Femur (tissue), 1 donor: ENCODE measurements around the gene PRM2.
"Not testable (repeated sequence)": the region's sequence is repeated elsewhere in the genome, so short reads cannot be mapped to it uniquely, and the experiment has no call there.

ENCODE experiments used
- DNase-seq: peaks from one replicate; pipeline ENCODE4 v3.0.0-alpha.2; 2017

PRM2 gene

GRCh38 chr16:11306997-11307638 lies 30.8 kb upstream of the PRM2 start:
- no peak for DNase-seq

GRCh38 chr16:11306381-11306780 lies 30.1 kb upstream of the PRM2 start:
- DNase-seq = no peak

GRCh38 chr16:11303405-11304138 lies 27.3 kb upstream of the PRM2 start:
- no peak for DNase-seq

GRCh38 chr16:11302977-11303376 lies 26.7 kb upstream of the PRM2 start:
- no peak for DNase-seq

DNA sequence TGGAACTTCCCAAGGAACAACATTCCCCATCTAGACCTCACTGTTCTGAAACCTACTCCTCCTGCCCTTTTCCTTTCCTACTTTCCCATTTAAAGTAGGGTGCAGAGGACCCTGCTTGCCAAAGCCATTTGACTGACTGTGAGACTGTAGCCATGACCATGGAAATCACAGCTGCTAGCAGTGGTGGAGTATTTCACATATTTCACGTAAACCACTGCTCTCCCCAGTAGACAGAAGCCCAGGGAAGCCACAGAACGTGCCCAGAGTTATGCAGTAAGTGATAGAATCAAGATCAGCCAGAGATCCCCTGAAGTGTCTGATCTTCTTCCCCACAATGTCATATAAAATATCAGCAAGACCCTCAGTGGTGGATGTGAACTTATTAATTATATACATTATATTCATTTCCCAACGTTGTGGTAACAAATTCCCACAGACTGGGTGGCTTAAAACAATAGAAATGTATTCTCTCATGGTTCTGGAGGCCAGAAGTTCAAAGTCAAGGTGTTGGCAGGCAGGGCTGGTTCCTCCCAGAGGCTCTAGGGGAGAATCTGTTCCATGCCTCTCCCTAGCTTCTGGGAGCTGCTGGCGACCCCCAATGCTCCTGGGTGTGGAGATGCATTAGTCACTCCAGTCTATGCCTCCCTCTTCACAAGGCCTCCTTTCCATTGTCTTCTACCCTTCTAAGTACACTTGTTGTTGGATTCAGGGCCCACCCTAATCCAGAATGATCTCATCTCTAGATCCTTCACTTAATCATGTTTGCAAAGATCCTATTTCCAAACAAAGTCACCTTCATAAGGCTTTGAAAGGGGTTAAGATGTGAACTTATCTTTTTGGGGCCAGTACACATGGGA lies 25.6 kb upstream of the PRM2 start:
- no peak for DNase-seq

GRCh38 chr16:11300560-11300892 lies 24.2 kb upstream of the PRM2 start:
- no peak for DNase-seq

GRCh38 chr16:11299865-11300559 lies 23.7 kb upstream of the PRM2 start:
- DNase-seq = no peak

GRCh38 chr16:11298950-11299547 lies 22.8 kb upstream of the PRM2 start:
- DNase-seq = not testable (repeated sequence)

GRCh38 chr16:11298143-11298900 lies 22.0 kb upstream of the PRM2 start:
- no peak for DNase-seq

DNA sequence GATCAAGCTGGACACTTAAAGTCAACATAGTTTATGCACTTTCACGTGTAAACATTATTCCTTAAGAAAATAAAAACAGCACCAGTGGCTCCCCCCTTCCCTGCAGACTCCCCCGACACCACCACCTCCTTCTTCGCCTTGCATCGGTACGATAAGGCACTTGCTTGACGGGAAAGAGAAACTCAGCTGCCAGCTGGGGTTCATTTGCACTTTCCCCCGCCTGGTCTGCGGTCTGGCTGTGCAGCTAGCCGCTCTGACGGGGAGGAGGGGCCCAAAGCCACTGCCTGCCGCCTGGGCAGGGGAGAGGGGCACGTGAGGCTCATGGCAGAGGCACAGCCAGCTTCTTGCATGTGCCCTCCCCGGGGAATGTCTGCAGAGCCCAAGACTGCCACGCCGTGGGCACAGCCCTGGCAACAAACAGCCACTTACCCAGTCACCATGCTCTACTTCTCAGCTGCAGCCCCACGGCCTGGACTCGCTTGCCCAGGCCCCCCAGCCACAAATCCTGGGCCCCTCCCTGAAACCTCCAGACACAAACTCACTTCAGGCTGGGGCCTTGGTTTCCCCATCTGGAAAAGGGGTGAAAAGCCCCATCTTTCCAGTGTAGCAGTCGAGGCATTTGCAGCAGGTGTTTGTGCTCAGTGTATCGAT lies 21.3 kb upstream of the PRM2 start:
- DNase-seq = peak; percentile 86

- no peak for DNase-seq
Measured at GRCh38 chr16:11296706-11297491, 20.6 kb upstream of the PRM2 start.

GRCh38 chr16:11296351-11296705 lies 20.0 kb upstream of the PRM2 start:
- no peak for DNase-seq

DNA sequence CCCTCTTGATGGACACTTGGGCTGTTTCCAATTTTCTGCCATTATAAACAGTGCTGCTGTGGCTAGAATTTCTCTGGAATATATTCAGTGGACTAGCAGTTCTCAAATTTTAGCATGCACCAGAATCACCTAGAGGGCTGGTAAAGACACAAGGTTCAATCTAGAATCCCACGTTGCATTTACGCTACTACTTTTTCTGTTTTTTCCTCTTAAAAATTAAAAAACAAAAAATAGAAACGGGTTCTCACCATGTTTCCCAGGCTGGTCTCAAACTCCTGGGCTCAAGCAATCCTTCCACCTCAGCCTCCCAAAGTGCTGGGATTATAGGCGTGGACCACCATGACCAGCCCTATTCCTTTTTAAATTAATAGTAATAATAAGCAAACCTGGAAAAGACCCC lies 19.4 kb upstream of the PRM2 start:
- DNase-seq = no peak

DNA sequence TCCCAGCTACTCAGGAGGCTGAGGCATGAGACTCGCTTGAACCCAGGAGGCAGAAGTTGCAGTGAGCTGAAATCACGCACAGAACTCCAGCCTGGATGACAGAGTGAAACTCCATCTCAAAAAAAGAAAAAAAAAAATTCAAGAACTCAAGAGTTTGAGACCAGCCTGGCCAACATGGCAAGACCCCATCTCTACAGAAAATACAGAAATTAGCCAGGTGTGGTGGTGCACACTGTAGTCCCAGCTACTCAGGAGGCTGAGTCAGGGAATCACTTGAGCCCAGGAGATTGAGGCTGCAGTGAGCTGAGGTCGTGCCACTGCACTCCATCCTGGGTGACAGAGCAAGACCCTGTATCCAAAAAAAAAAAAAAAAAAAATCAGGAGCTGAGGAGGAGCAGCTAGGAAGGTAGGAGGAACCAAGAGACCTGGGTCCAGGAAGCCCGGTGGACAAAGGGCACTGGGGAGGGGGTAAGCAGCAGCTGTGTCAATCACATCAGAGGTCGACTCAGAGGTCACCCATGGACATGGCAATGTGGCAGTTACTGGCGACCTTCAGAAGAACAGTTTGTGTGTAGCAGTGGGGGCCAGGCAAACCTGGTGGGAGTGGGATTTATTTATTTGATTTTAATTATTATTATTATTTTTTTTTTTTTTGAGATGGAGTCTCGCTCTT lies 15.9 kb upstream of the PRM2 start:
- DNase-seq = no peak

DNA sequence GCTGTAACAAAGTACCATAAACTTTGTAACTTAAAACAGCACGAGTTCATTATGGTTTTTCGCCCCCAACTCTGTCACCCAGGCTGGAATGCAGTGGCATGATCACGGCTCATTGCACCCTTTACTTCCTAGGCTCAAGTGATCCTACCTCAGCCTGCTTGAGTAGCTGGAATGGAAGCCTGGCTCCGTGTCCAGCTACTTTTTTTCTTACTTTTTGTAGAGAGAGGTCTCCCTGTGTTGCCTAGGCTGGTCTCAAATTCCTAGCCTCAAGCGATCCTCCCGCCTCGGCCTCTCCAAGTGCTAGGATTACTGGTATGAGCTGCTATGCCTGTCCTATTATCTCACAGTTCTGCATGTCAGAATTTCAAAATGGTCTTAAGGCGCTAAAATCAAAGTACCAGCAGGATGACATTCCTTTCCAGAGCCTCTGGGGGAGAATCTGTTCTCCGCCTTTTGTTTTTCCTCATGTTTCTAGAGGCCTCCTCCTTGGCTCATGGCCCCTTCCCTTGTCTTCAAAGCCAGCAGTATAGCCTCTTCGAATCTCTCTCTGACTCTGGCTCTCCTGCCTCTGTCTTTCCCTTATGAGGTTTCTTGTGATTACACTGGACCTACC lies 14.9 kb upstream of the PRM2 start:
- DNase-seq = no peak

GRCh38 chr16:11290102-11290893 lies 14.0 kb upstream of the PRM2 start:
- DNase-seq = no peak

- DNase-seq = not testable (repeated sequence)
Measured at GRCh38 chr16:11289696-11290095, 13.4 kb upstream of the PRM2 start.

DNA sequence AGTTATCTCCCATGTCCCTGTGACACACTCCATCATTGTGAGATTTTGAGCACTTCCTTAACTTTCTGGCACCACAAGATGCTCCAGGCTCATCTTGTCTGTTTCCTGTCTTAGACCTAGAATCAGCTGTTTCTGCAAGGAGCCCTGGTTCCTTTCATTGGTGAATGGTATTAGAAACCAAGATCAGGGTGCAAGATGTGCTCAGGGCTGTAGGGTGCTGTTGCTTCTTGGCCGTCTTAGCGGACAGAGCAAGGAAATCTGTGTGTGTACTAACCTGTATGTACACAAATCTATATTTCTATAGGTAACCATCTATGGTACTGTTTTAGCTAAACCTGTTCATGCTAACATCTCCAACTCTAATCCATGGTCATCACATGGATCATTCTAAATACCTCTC lies 12.9 kb upstream of the PRM2 start:
- DNase-seq = no peak

DNA sequence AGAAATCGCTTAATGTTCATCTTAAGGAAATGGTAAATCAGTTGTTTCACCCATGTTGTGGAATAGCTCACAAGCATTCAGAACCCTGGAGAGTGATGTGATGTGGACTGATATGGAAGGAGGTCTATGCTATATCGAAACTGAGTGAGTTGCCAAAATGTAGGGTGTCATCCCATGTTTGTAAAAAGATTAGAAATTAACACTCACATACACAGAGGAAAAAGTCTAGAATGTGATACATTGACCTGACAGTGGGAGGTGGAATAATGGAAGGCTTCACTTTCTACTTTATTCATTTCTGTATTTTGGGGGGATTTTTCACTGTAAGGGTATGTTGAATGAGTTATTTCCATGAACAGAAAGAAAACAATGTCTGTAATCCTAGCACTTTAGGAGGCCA lies 9.6 kb upstream of the PRM2 start:
- DNase-seq = no peak
